Muscle of back (tissue), 11 donors: ENCODE data around the gene CD164. TPM values are rescaled to one million over a fixed set of nuclear protein-coding genes. Genes with fewer than 3 reads are reported as not detected.
"Not testable (repeated sequence)": the region's sequence is repeated elsewhere in the genome, so short reads cannot be mapped to it uniquely, and the experiment has no call there.

ENCODE experiments used
- DNase-seq, 3 donors: peaks; one replicate each; pipeline versions ENCODE4 v3.0.0 to v3.0.0-alpha.2; 2013
- polyA plus RNA-seq, 10 donors: library from polyadenylated mRNA; unstranded; fragments of 120-200 nt; gene quantifications; one replicate each; pipeline ENCODE4 v1.2.1, GENCODE V29; 2013; ENCODE audit not compliant: insufficient read length in 10 of 10

CD164 gene
- polyA plus RNA-seq, 10 donors = 227 to 315 (median 263) TPM

- DNase-seq = peak in 1 of 3 donors; percentile 70
These were observed 1.1 kb downstream of the CD164 start for GRCh38 chr6:109381061-109381746.

- no peak for DNase-seq
These were observed 2.6 kb downstream of the CD164 start for GRCh38 chr6:109379711-109380110.

GRCh38 chr6:109377717-109378116, 4.5 kb downstream of the CD164 start:
- DNase-seq = no peak

GRCh38 chr6:109374326-109374892, 7.9 kb downstream of the CD164 start:
- no peak for DNase-seq

GRCh38 chr6:109373762-109374161, 8.5 kb downstream of the CD164 start:
- DNase-seq = no peak

GRCh38 chr6:109373331-109373730, 8.9 kb downstream of the CD164 start:
- DNase-seq = no peak

GRCh38 chr6:109372130-109372529, 10.1 kb downstream of the CD164 start:
- DNase-seq = no peak

- no peak for DNase-seq
These were observed 11.5 kb downstream of the CD164 start for GRCh38 chr6:109370792-109371191.

- DNase-seq = no peak
These were observed 11.9 kb downstream of the CD164 start for GRCh38 chr6:109370336-109370735.

- no peak for DNase-seq
These were observed 12.5 kb downstream of the CD164 start for GRCh38 chr6:109369728-109370127.

GRCh38 chr6:109364382-109365078, 17.7 kb downstream of the CD164 start:
- not testable (repeated sequence) for DNase-seq

- DNase-seq = no peak
These were observed 18.5 kb downstream of the CD164 start for GRCh38 chr6:109363753-109364152.

GRCh38 chr6:109362102-109362884, 20.0 kb downstream of the CD164 start:
- DNase-seq = no peak

GRCh38 chr6:109360791-109361190, 21.5 kb downstream of the CD164 start:
- DNase-seq = no peak

GRCh38 chr6:109360281-109360680, 22.0 kb downstream of the CD164 start:
- no peak for DNase-seq

GRCh38 chr6:109359248-109359647, 23.0 kb downstream of the CD164 start:
- DNase-seq = no peak

- no peak for DNase-seq
These were observed 24.1 kb downstream of the CD164 start for GRCh38 chr6:109358204-109358603.

- DNase-seq = no peak
These were observed 26.0 kb downstream of the CD164 start for GRCh38 chr6:109356237-109356636.

GRCh38 chr6:109351231-109352130, 30.8 kb downstream of the CD164 start:
- DNase-seq = no peak

GRCh38 chr6:109349419-109349987, 32.8 kb downstream of the CD164 start:
- DNase-seq = peak in 2 of 3 donors; percentile 36 to 63

- DNase-seq = no peak
These were observed 34.0 kb downstream of the CD164 start for GRCh38 chr6:109348226-109348625.
